GM19043 (cell line): ENCODE measurements around the gene MPP4.

Experiments
- ATAC-seq: cut with Tn5 transposase; IDR thresholded peaks from one replicate; pipeline ENCODE4 v1.9.1; 2021; ENCODE audit warnings: low read depth; ENCODE audit not compliant: unreplicated experiment

The MPP4 gene

DNA sequence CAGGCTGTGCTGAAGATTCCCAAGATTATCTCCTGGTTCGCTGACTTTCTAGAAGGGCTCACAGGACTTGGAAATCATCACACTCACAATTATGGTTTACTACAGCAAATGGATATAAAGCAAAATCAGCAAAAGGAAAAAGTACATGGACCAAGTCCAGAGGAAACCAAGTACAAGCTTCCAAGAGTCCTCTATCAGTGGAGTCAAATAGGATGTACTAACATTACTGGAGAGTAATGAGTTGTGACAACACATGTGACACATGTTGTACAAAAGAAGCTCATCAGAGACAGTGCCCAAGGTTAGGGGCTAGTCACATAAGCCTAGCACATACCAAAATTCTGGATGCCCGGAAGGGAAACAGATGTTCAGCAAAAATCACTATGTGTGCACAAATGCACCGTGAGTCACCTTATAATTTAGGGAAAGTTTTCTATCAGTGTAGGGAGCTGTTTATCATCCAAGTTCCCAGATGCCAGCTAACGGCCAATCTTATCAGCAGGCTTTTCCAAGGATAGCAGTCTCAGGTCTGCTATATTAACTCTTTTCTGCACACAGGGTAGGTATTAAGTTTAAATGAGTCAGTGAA lies 64.7 kb downstream of the MPP4 start:
- no peak for ATAC-seq

DNA sequence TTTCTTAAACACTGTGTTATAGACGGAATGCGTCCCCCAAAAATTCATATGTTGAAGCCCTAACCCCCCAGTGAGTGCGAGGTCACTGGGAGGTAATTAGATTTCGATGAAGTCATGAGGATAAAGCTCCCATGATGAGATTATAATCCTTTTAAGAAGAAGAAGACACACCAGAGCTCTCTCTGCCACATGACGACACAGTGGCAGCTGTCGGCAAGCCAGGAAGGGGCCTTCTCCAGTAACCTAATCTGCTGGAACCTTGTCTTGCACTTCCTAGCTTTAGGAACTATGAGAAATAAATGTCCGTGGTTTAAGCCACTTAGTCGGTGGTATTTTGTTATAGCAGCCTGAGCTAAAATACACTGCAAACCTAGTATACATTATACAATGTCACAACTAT lies 67.4 kb downstream of the MPP4 start:
- no peak for ATAC-seq

DNA sequence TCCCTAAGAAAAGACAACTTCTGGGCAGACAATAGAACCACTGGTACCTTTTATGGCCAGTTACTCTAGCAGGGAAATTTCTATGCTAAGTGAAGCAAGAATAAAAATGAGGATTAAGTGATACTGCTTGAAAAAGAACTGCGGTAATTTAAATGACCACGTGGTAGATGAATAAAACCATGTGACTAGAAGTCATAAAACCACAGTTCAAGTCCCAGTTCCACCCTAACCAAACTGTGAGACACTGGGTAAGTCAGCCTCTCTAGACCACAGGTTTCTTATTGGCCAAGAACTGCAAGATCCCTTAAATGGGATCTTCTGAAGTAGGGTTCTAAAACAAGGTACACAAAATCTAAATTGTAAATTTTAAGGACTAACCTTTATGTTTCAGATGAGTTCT lies 67.9 kb downstream of the MPP4 start:
- ATAC-seq: no peak

DNA sequence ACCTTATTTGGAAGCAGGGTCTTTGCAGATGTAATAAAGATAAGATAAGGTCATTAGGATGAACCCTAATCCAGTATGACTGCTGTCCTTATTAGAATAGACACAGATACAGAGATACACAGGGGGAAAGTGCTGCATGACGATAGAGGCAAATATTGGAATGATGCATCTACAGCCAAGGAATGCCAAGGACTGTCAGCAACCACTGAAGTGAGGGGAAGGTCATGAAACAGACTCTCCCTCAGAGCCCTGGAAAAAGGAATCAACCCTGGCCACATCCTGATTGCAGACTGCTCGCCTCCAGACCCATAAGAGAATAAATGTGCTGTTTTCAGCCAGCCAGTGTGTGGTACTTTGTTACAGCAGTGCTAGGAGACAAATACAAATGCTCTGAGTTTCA lies 69.9 kb downstream of the MPP4 start:
- no peak for ATAC-seq

DNA sequence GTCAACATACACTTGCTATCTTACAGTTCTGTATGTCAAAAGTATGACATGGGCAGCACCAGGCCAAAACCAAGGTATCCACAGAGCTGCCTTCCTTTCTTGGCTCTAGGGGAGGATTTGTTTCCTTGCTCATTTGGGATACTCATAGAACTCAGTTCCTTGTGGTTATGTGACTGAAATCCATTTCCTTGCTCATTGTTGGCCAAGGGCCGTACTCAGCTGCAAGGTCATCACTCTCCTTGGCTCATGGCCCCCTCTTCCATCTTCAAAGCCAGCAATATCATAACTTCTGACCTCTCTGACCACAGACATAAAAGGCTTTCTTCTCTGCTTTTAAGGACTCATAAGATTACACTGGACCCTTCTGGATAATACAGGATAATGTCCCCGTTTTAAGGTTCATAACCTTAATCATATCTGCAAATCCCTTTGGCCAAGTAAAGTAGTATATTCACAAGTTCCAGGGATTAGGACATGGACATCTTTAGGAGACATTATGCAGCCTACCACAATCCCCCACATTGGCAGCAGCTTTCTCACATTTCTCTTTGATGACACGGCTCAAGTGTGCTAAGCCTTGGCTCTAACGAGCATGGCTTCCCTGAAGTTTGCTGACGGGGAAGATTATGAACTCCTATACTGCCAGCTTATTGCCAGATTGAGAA lies 76.0 kb downstream of the MPP4 start:
- ATAC-seq: no peak

DNA sequence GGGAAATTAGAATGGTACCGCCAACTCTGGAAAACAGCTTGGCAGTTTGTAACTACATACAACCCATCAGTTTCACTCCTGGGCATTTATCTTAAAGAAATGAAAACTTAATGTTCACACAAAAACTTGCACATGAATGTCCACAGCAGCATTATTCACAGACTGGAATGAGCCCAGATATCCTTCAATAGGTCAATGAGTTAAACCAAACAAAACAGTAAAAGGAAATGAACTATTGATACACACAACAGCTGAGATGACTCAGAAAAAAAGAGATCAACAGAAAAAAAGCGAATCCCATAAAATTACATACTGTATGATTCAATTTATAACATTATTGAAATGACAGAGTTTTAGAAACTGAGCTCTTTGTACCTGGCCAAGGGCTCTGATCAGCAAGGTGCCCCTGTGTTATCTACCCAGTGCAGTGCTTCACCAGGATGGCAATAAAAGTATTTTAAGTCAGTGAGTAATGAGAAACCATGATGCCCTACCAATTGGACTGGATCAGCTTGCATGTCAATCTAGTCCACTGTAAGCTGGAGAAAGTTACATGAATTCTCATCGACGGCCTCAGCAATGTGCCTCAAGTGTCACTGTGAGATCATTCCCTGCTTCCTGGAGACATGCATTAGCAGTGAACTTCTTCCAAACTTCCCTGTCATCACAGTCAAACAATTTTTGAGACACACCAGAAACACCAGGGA lies 77.0 kb downstream of the MPP4 start:
- ATAC-seq: no peak

DNA sequence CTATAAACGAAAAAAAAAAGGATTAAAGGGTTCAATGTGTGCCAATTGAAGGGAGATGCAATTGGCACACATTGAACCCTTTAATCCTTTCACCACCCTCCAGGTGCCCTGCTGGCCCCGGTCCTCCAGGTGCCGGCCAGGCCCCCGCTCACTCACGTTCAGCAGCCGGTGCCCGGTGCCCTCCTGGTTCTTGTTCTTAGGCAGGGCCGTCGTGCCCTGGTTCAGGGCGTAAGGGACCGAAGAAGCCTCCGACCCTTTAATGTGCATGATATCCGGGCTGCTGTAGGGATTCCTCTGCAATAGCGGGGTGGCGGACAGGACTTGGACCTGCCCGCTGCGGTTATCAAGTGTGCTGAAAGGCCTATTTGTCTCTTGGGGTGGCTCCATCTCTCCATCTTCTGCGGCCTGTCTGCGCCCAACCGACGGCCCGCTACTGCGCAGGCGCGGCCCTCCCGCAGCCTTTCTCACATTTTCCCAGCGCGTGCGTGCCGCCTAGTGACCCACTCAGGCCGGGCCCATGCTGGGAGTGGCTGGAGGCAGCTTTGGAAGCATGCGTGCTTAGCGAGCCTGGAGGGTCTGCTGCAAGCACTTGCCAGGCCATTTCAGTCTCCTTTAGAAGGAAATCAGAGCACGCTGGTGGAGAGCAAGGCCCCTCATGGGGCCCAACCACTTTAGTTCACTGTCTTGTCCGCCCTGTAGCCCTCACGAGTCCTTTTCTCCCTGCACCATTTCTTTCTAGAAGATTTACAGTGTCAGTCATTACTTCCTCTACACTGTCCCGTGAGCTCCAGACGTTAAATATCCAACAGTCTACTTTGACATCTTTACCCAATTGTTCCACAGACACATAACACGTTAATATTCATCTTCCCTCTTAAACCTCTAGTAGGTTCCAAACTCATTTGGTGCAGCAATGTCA lies 79.4 kb downstream of the MPP4 start:
- ATAC-seq: no peak

DNA sequence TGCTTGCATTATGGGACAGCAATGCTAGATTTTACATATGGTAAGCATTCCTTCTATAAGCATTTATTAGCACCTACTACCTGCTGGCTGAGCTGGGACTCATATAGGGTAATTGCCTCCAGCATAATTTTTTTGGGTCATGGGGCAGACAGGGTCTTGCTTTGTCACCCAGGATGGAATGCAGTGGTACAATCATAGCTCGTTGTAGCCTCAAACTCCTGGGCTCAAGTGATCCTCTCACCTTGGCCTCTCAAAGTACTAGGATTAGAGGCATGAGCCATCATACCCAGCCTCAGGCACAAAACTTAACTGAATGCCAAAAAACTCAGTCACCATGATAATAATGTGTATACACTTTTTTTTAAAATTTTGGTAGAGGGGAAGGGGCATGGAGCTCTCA lies 90.4 kb downstream of the MPP4 start:
- no peak for ATAC-seq

DNA sequence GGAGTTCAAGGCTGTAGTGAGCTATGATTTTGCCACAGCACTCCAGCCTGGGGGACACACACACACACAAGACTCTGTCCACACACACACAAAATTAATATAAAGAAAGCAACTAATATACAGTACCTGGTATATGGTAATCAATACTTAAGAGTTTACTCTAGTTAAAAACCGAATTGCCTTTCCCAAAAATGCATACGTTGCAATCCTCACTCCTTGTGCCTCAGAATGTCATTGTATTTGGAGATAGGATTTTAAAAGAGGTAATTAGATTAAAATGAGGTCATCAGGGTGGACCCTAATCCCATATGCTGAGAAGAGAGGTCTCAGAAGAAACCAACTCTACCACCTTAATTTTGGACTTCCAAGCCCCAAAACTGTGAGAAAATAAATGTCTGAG lies 90.9 kb downstream of the MPP4 start:
- ATAC-seq: no peak

DNA sequence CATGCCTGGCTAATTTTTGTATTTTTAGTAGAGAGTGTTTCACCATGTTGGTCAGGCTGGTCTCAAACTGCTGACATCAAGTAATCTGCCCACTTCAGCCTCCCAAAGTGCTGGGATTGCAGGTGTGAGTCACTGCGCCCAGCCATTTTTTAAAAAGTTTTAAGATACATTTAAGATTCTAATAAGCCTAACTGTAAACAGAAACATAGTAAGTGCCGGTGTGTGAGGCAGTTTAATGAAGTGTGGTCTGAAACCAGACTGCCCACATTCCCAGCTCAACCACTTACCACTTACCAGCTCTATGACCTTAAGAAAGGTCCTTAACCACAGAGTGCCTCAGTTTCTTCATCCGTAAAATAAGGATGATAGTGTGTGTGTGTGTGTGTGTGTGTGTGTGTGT lies 97.5 kb downstream of the MPP4 start:
- no peak for ATAC-seq

DNA sequence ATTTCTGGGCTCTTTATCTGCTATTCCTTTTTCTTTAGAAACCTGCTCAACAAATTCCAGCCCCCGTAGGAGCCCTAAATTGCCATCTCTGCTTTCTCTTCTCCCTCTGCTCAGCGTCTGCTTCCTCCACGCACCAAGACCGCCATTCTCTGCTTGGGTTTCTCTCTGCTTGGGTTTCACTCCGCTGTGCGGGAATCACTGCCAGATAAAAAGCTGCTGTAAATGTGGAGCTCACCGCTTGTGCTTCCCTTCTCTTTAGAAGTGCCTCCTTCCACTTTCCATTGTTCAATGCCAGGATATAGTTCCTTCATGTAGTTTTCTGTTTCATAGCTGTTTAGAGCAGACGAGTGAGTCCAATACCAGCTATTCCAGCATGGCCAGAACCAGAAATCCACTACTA lies 101.0 kb downstream of the MPP4 start:
- no peak for ATAC-seq
